ENCODE measurements around the gene RMND1. TPM values are rescaled to one million over a fixed set of nuclear protein-coding genes. Genes with fewer than 3 reads are reported as not detected.

The RMND1 gene
- total and polyA plus RNA-seq, 9 of the 15 experiments (the other 6 are each of a cell fraction or from before 2014, with no cell fraction given): 26.9 to 47.8 (median 36.2) TPM

DNA sequence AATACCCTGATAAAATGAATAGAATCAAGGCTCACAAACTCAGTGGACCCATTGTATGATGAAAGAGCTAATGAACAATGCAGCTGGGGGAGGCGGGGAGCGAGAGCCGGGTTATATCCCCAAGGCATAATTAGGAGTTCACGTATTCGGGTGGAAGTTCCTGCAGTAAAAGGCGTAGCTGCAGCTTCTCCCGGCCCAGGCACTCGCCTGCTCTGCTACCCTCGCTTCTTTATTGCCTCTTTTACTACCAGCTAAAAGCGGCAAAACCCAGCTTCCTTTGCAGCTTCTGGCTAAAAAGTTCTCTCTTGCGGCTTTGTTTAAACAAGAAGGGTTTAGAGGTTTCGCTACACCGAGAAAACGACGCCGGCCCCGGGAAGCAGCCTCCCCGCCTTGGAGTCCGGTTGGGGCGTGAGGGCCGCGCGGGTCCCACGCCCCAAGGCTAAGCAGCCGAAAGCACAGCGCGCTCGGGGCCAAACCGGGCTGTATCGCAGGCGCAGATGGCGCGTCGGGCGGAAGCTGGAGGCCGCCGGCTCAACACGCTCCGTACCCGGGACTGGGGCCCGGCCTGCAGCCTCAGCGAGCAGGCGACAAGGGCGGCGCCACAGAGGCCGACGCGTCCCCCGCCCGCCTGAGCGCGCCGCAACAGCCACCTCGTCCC, 62.2 kb downstream of the RMND1 start (continued):
- TF ChIP-seq SIX5 (IDR thresholded peaks at IDR 0.05; ENCODE audit: borderline replicate concordance in 1 of 2, insufficient read depth in 1 of 2, low read depth in 1 of 2, low read length in 2 of 2): no peak
- no peak for TF ChIP-seq RBM17 (IDR thresholded peaks at IDR 0.05; ENCODE audit: borderline replicate concordance, low read depth, low read length)
- TF ChIP-seq ZNF444 (CRISPR knock-in tag; IDR thresholded peaks at IDR 0.05): no peak
- TF ChIP-seq, protein P1, sequence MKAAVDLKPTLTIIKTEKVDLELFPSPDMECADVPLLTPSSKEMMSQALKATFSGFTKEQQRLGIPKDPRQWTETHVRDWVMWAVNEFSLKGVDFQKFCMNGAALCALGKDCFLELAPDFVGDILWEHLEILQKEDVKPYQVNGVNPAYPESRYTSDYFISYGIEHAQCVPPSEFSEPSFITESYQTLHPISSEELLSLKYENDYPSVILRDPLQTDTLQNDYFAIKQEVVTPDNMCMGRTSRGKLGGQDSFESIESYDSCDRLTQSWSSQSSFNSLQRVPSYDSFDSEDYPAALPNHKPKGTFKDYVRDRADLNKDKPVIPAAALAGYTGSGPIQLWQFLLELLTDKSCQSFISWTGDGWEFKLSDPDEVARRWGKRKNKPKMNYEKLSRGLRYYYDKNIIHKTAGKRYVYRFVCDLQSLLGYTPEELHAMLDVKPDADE (conservative IDR thresholded peaks at IDR 0.05; ENCODE audit: control insufficient read depth, low read depth, low read length): peak; percentile 82; the same call in 1 of the 2 replicates
- TF ChIP-seq ZNF316 (IDR thresholded peaks at IDR 0.05): no peak
- no peak for TF ChIP-seq FOXM1 (IDR thresholded peaks at IDR 0.05; ENCODE audit: low read depth)
- no peak for TF ChIP-seq FOXM1 (CRISPR knock-in tag; IDR thresholded peaks at IDR 0.05; ENCODE audit: low read depth)
- no peak for TF ChIP-seq ZNF445 (CRISPR knock-in tag; IDR thresholded peaks at IDR 0.05; ENCODE audit: low read depth)
- TF ChIP-seq NR4A1 (CRISPR knock-in tag; IDR thresholded peaks at IDR 0.05): peak; percentile 88
- TF ChIP-seq NR4A1 (tag; IDR thresholded peaks at IDR 0.05): peak; percentile 57; the same call in 1 of the 2 replicates
- TF ChIP-seq, protein P2, sequence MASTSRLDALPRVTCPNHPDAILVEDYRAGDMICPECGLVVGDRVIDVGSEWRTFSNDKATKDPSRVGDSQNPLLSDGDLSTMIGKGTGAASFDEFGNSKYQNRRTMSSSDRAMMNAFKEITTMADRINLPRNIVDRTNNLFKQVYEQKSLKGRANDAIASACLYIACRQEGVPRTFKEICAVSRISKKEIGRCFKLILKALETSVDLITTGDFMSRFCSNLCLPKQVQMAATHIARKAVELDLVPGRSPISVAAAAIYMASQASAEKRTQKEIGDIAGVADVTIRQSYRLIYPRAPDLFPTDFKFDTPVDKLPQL (IDR thresholded peaks at IDR 0.05; ENCODE audit: extremely low read depth, insufficient read length): peak; percentile 12
- TF ChIP-seq, protein P3, sequence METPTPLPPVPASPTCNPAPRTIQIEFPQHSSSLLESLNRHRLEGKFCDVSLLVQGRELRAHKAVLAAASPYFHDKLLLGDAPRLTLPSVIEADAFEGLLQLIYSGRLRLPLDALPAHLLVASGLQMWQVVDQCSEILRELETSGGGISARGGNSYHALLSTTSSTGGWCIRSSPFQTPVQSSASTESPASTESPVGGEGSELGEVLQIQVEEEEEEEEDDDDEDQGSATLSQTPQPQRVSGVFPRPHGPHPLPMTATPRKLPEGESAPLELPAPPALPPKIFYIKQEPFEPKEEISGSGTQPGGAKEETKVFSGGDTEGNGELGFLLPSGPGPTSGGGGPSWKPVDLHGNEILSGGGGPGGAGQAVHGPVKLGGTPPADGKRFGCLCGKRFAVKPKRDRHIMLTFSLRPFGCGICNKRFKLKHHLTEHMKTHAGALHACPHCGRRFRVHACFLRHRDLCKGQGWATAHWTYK (CRISPR knock-in tag; IDR thresholded peaks at IDR 0.05): peak; percentile 88; the same call in 1 of the 2 replicates
- TF ChIP-seq ZNF232 (CRISPR knock-in tag; IDR thresholded peaks at IDR 0.05): 0 out of 2 replicates have a peak, but pooled peaks have one; percentile 60
- no peak for TF ChIP-seq ZNF778 (CRISPR knock-in tag; IDR thresholded peaks at IDR 0.05)
- TF ChIP-seq CC2D1A (IDR thresholded peaks at IDR 0.05): no peak
- TF ChIP-seq, protein P4, sequence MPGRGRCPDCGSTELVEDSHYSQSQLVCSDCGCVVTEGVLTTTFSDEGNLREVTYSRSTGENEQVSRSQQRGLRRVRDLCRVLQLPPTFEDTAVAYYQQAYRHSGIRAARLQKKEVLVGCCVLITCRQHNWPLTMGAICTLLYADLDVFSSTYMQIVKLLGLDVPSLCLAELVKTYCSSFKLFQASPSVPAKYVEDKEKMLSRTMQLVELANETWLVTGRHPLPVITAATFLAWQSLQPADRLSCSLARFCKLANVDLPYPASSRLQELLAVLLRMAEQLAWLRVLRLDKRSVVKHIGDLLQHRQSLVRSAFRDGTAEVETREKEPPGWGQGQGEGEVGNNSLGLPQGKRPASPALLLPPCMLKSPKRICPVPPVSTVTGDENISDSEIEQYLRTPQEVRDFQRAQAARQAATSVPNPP (IDR thresholded peaks at IDR 0.05; ENCODE audit: borderline replicate concordance, insufficient read depth, insufficient read length): no peak
- no peak for TF ChIP-seq CHD4 (IDR thresholded peaks at IDR 0.05; ENCODE audit: insufficient read depth, insufficient replicate concordance, low read depth, low read length, poor library complexity, severe bottlenecking)
- TF ChIP-seq, protein P5, sequence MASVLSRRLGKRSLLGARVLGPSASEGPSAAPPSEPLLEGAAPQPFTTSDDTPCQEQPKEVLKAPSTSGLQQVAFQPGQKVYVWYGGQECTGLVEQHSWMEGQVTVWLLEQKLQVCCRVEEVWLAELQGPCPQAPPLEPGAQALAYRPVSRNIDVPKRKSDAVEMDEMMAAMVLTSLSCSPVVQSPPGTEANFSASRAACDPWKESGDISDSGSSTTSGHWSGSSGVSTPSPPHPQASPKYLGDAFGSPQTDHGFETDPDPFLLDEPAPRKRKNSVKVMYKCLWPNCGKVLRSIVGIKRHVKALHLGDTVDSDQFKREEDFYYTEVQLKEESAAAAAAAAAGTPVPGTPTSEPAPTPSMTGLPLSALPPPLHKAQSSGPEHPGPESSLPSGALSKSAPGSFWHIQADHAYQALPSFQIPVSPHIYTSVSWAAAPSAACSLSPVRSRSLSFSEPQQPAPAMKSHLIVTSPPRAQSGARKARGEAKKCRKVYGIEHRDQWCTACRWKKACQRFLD (CRISPR knock-in tag; IDR thresholded peaks at IDR 0.05): peak; percentile 26; the same call in 1 of the 2 replicates

All from K562 (cell line).